HL-60 (cell line): ENCODE data around the gene SLC29A2.

Experiments used
- DNase-seq, 2 experiments: peaks; one replicate each; pipeline ENCODE4 v3.0.0-alpha.2; 2010 to 2020; ENCODE audit warnings: low read depth in 1 of 2, low spot score in 1 of 2
- H3K27ac ChIP-seq: fragments of 250-450 bp; sonication (Bioruptor Pico); replicated peaks from 2 replicates; pipeline ENCODE4 v1.5.1; 2020; ENCODE audit warnings: mild to moderate bottlenecking, moderate library complexity
- H3K27me3 ChIP-seq: fragments of 250-450 bp; sonication (Bioruptor Pico); 2 replicates; pipeline ENCODE4 v1.5.1; 2021; ENCODE audit warnings: mild to moderate bottlenecking, moderate library complexity; ENCODE audit not compliant: insufficient read depth, poor library complexity, severe bottlenecking
- H3K4me3 ChIP-seq: replicated peaks from 2 replicates; pipeline ENCODE4 v1.5.1; 2011; ENCODE audit warnings: mild to moderate bottlenecking, control low read depth, low read length; ENCODE audit not compliant: insufficient read depth
- CTCF ChIP-seq: IDR thresholded peaks from one replicate; pipeline ENCODE4 v1.5.1; 2011; ENCODE audit warnings: low read length, control low read depth, inconsistent platforms; ENCODE audit not compliant: insufficient read depth
- GABPA ChIP-seq: IDR thresholded peaks from 2 replicates; pipeline ENCODE4 v1.6.1; 2012; ENCODE audit warnings: low read depth
- POLR2AphosphoS5 ChIP-seq: IDR thresholded peaks from 2 replicates; pipeline ENCODE4 v1.6.1; 2012; ENCODE audit warnings: low read depth
- REST ChIP-seq: IDR thresholded peaks from 2 replicates; pipeline ENCODE4 v1.6.1; 2012; ENCODE audit warnings: low read depth; ENCODE audit not compliant: insufficient replicate concordance
- SPI1 ChIP-seq: IDR thresholded peaks from 2 replicates; pipeline ENCODE4 v1.6.1; 2012; ENCODE audit warnings: low read depth, mild to moderate bottlenecking, borderline replicate concordance

The SLC29A2 gene

GRCh38 chr11:66418986-66419308 is 47.4 kb upstream of the SLC29A2 start:
- no peak overlapping the region for H3K27ac ChIP-seq
- no peak for DNase-seq
- peaks cover 2% of the 10 kb centered on the region for H3K27me3 ChIP-seq
- H3K4me3 ChIP-seq = no peak overlapping the region
- TF ChIP-seq GABPA (no peak), REST (no peak), SPI1 (no peak), CTCF (no peak), POLR2AphosphoS5 (no peak)

- peak; percentile 50 to 60 for DNase-seq
- Histone ChIP-seq H3K27me3 (peaks cover 2% of the 10 kb centered on the region), H3K4me3 (no peak overlapping the region), H3K27ac (no peak overlapping the region)
- TF ChIP-seq REST (peak; percentile 99), POLR2AphosphoS5 (no peak), SPI1 (no peak), CTCF (peak; percentile 27), GABPA (no peak)
Observed at GRCh38 chr11:66418168-66418985, 46.8 kb upstream of the SLC29A2 start.

- no peak for TF ChIP-seq REST
- TF ChIP-seq CTCF = no peak
- TF ChIP-seq POLR2AphosphoS5 = no peak
- TF ChIP-seq SPI1 = no peak
- TF ChIP-seq GABPA = no peak
- Histone ChIP-seq H3K27ac (no peak overlapping the region), H3K4me3 (no peak overlapping the region), H3K27me3 (peaks cover 2% of the 10 kb centered on the region)
- no peak for DNase-seq
Observed at GRCh38 chr11:66417000-66417399, 45.4 kb upstream of the SLC29A2 start.
